Coronary artery (tissue), 2 donors: ENCODE measurements around the gene ORM1.

Source experiments
- DNase-seq: peaks from one replicate; pipeline ENCODE4 v3.0.0-alpha.2; 2017; ENCODE audit warnings: low spot score
- H3K27ac ChIP-seq, 2 donors: fragments of 200-600 bp; sonication (generic); one replicate each; pipeline ENCODE4 v1.5.1; 2016 to 2019
- H3K4me3 ChIP-seq: fragments of 200-600 bp; sonication (generic); 2 replicates; pipeline ENCODE4 v1.5.1; 2016; ENCODE audit warnings: mild to moderate bottlenecking, moderate library complexity
- TF ChIP-seq, protein P1 (sequence below): fragments of 200-600 bp; sonication (generic); IDR thresholded peaks from one replicate; pipeline ENCODE4 v1.5.1; 2019; ENCODE audit warnings: antibody characterized with exemption

ORM1 gene

DNA sequence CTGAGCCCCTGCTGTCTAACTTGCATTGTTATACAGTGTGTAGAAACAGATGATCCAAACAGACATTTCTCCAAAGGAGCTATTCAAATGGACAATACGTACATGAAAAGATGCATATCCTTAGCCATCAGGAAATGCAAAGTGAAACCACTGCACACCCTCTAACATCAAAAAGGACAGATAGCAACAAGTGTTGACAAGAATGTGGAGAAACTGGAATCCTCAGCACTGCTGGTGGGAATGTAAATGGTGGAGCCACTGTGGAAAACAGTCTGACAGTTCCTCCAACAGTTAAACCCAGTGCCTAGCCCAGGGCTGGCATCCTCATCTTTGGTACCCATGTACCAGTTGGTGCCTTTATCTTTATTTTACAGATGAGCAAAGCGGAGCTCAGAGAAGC lies 15.3 kb downstream of the ORM1 start:
- no peak overlapping the region for H3K27ac ChIP-seq

GRCh38 chr9:114339130-114339908 lies 16.4 kb downstream of the ORM1 start:
- no peak for DNase-seq
- Histone ChIP-seq H3K27ac (no peak overlapping the region), H3K4me3 (no peak overlapping the region)
- TF ChIP-seq, protein P1, sequence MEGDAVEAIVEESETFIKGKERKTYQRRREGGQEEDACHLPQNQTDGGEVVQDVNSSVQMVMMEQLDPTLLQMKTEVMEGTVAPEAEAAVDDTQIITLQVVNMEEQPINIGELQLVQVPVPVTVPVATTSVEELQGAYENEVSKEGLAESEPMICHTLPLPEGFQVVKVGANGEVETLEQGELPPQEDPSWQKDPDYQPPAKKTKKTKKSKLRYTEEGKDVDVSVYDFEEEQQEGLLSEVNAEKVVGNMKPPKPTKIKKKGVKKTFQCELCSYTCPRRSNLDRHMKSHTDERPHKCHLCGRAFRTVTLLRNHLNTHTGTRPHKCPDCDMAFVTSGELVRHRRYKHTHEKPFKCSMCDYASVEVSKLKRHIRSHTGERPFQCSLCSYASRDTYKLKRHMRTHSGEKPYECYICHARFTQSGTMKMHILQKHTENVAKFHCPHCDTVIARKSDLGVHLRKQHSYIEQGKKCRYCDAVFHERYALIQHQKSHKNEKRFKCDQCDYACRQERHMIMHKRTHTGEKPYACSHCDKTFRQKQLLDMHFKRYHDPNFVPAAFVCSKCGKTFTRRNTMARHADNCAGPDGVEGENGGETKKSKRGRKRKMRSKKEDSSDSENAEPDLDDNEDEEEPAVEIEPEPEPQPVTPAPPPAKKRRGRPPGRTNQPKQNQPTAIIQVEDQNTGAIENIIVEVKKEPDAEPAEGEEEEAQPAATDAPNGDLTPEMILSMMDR, result peak; percentile 77

More for the DNA sequence above, 15.3 kb downstream of the ORM1 start:
- DNase-seq, result no peak
- H3K4me3 ChIP-seq, result no peak overlapping the region
- TF ChIP-seq, protein P1, result no peak

- TF ChIP-seq, protein P1, result no peak
- no peak overlapping the region for H3K27ac ChIP-seq
- H3K4me3 ChIP-seq, result no peak overlapping the region
- no peak for DNase-seq
Observed at GRCh38 chr9:114341152-114341830, 18.4 kb downstream of the ORM1 start.

DNA sequence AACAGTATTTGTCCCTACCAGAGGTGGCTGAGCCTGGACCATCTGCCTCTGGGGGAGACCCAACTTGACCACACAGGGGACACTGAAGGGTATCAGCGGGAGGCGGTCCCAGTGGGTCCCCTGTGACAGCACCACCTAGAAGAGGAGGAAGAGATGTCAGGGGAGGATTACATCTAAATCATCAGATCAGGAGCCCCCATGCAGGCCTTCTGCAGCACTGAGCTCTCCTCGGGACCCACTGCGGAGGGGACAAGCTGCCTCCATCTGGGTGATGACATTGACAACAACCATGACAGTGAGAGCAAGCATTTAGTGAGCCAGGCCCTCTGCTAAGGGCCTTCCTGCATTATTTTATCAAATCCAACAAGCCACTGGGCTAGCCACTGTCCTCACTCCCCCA lies 19.1 kb downstream of the ORM1 start:
- no peak overlapping the region for H3K27ac ChIP-seq
- TF ChIP-seq, protein P1, result no peak
- DNase-seq, result no peak
- no peak overlapping the region for H3K4me3 ChIP-seq

DNA sequence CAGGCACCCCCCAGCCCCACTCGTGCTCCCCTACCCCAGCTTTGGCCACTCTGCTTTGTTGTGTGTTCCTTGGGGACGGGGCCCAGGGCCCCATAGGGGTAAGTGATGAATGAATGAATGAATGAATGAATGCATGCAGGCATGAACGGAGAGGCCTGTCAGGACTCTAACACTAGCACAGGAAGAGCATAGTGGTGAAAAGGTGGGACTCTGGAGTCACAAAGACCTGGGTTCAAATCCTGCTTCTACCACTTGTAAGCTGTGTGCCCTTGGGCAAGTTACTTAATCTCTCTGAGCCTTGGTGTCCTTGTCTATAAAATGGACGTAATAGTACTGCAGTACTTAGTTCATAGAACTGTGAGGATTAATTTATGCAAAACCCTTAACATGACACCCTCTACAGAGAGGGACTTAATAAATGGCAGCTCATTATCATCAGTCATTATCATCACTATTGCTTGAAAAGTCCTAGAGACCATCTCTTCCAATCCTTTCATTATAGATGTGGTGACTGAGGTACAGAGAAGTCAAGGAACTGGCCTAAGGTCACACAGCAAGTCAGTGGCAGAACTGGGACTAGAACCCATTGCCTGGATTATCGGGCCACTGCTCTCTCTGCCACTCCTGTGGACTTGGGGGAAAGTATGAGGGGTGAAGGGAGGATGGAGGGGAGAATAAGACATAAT lies 20.0 kb downstream of the ORM1 start:
- H3K4me3 ChIP-seq, result no peak overlapping the region
- no peak for DNase-seq
- H3K27ac ChIP-seq, result no peak overlapping the region
- TF ChIP-seq, protein P1, result no peak

DNA sequence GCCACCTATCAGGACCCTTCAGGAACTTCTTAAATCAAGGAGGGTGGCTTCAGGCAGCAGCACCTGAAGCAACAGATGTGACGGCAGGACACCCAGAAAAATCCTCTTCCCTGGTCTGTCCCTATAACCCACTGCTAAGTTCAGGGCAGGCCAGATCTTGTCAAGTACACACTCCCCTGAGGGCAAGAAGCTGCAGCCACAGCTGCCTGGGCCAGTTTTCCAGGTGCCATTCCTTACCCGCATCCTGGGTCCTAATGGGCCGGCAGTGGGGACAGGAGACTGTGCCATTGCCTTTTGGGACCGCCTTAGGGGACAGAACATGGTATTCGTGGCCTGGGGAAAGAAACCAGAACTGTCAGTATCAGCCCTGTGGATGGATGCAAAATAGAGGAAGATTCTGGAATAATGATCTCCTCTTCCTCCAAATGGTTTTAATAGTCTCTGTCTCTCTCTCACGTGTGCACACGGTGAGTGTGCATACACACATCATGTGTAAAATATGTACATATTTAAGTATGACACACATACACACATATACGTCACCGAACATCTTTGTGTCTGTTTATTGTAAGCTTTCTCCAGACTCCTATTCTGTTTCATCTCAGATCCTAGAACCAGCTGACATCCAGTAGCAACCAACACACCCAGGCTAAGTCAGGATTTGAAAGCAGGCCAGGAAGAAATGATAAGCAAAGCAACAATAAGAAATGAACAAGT lies 20.7 kb downstream of the ORM1 start:
- H3K4me3 ChIP-seq, result no peak overlapping the region
- no peak overlapping the region for H3K27ac ChIP-seq
- TF ChIP-seq, protein P1, result no peak
- no peak for DNase-seq
